Cardiac septum (tissue), 1 donor: Measurements from ENCODE around the gene ZNF451. TPM values are rescaled to one million over a fixed set of nuclear protein-coding genes. Genes with fewer than 3 reads are reported as not detected.
"Not testable (repeated sequence)": the region's sequence is repeated elsewhere in the genome, so short reads cannot be mapped to it uniquely, and the experiment has no call there.

ENCODE experiments used
- DNase-seq: peaks from one replicate; pipeline ENCODE4 v3.0.0-alpha.2; 2020; ENCODE audit warnings: low spot score
- intact Hi-C: fragments of 100-400 bp; cut with DNase I; formaldehyde crosslinking; loops from one replicate; pipeline ENCODE4 v1.14.0; 2022
- total RNA-seq: library from RNA; stranded (reverse); fragmentation: NEBNext Ultra II Directional; extraction: Animal tissue kit (Norgen Biotek cat#: 25700); gene quantifications from one replicate; pipeline ENCODE4 v1.2.1, GENCODE V29; 2021
- donor health status: DM: no; HTN: no; CAD: no.

Gene ZNF451
- total RNA-seq, 1 donor from 2014 or later = 31.6 TPM

DNA sequence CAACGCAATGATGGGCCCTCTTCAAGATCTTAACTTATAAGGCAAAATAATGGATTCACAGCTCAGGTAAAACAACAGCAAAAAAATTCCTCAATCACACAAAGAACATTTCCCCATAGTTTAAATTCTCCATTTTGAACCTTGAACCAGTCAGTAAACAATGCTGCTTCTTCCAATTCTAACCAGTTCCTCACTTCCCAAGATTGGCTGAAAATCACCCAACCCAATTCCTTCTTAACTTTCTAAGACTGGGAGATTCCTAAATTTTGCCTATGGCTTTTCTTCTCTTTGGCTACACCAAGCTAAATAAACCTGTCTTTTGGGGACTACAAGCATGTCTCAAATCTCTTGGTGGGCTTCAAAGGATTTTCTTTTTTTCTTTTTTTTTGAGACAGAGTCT is 3.1 kb upstream of the ZNF451 start:
- intact Hi-C loops = loop anchor here (5.0 kb wide), 1 partner anchor 40 kb away; the partner anchor contains the start of gene KIAA1586
- no peak for DNase-seq

DNA sequence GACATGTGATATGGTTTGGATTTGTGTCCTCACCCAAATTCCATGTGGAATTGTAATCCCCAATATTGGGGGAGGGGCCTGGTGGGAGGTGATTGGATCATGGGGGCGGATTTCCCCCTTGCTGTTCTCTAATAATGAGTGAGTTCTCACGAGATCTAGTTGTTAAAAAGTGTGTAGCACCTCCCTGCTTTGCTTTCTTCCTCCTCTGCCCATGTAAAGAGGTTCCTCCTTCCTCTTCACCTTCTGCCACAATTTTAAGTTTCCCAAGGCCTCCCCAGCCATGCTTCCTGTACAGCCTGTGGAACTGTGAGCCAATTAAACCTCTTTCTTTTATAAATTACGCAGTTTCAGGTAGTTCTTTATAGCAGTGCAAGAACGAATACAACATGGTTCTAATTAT is 2.1 kb upstream of the ZNF451 start:
- intact Hi-C loops = loop anchor here (5.0 kb wide), 1 partner anchor 41 kb away; the partner anchor contains the start of gene KIAA1586

DNA sequence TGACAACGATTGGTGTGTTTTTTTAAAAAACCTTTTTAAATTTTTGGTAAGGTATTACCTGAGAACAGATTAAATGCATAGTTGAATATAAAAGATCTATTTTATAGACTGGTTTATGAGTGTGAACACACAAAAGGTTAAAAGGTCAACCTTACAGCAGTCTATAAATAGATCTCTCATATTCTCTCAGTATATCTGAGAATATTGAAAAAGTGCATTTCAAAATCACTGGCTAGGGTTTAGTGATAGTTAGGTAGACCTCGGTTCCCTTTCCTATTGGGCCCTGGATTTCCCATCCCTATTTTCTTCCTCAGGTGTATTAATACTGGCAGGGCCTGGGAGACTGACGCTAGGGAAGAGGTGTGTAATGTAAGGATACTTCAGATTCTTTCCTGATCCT is 723 bp upstream of the ZNF451 start:
- no peak for DNase-seq
- intact Hi-C loops = loop anchor here (5.0 kb wide), 1 partner anchor 42 kb away; the partner anchor contains the start of gene KIAA1586

More for the DNA sequence above, 2.1 kb upstream of the ZNF451 start:
- no peak for DNase-seq

DNA sequence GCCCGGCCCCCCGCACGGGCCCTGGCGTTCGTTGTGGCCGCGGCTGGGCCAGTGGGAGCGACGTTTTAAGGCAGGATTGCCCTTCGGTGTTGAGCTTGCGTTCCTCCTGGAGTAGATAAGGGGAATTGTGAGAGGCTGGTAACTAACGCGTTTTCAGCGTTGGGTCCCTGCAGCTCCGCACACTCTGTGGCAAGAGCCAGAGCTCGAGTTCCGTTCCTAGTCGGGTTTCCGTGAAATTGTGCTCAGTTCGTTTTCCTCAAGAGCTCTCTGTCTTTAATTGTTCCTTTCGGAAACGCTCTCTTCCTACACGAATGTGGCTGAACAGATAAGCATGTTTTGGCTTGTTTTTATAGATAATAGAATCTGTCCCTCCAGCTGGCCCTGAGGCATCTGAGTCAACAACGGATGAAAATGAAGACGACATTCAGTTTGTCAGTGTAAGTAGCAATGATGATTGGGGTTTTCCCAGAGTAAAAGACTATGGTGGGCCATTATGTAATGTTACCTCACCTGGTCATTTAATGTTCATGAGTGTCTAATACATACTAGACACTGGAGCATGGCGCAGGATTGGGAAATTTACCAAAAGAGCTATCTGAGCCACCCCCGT is 575 bp downstream of the ZNF451 start:
- intact Hi-C loops, DNase-seq: not testable (repeated sequence)

DNA sequence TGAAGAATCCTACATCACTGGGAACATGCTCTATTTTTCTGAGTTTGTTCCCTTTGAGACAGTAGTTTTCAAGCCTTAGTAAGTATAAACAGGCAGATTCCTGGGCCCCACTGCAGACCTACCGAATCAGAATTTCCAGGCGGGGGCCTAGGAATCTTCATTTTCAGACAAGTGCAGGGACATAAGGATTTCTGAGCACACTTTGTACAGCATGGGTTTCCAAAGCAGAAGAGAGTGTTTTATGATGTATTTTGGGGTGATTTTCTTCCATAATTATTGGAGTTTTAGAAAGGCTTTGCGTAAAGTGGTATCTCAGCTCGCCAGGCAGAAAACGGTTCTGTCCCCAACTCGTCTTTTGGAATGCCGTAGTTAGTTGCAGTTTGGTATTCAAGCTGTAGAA is 1.4 kb downstream of the ZNF451 start:
- DNase-seq, intact Hi-C loops: not testable (repeated sequence)

DNA sequence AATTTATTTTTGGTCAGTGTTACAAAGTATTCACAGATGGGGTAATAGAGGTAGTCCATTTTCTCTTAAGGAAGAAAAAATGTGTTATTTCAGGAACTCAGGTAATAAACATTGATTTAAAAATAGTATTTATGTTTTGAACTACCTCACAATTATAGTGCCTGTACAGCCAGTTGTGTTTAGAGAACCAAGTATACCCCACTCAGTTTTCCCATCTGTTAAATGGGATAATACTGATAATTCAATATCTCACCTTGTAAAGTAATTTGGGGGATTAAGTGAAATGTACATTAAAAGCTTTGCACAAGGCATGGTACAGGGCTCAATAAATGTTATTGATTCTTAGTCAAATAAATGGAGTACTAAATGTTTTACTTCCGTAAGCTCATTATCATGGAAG is 4.7 kb downstream of the ZNF451 start:
- DNase-seq = no peak
- intact Hi-C loops = no loop called here

DNA sequence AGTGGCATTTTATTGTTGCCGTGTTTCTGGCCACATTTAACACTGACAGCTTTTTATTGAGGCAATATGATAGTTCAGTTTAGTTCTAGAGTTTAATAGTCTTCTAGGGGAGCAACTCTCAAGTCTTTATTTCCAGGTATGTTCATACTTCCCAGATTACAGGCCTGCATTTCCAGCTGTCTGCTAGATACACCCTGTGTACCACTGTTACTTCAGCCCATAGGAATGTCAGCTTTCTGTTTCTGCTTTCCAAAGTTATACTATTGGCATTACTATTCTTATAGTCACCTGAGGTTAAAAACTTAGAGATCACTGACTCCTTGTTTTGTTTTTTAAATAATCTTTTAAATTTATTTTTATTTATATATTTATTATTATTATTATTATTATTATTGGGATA is 7.6 kb downstream of the ZNF451 start:
- intact Hi-C loops = no loop called here
- DNase-seq = no peak

DNA sequence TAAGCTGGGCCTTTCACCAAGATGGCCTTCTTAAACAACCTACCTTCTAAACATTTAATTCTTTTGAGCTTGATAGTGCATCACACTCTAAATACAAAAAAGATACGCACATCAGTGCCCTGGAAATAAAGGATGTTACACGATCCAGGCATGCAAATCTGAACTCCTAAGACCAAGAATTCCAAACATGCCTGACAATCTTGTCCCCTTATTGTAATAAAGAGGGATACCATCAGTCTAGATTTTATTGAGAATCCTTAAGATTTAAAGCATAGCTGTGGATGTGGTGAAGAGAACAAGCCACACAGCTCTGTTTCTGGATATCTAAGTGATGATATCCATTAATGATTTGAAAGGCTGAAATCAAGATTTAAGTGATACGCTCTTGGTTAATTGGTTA is 13.0 kb downstream of the ZNF451 start:
- intact Hi-C loops = no loop called here

DNA sequence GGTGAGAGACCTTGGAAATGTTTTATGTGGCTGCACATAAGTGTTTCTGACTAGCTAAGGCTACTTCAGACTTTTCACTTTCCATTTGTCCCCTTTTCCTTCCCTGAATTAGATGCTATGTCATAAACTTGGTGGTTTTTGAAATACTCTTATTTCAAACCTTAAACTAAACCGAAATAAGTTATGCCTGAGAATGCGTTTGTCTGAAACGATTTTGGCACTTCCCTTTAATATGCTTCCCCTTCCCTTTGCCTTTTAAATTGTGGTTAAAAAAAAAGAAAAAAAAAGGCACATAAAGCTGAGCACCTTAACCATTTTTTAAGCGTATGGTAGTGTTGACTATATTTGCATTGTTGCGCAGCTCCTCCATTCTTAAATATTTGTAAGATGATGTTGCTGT is 14.3 kb downstream of the ZNF451 start:
- intact Hi-C loops = no loop called here
- DNase-seq = no peak

More for the DNA sequence above, 13.0 kb downstream of the ZNF451 start:
- DNase-seq = no peak

DNA sequence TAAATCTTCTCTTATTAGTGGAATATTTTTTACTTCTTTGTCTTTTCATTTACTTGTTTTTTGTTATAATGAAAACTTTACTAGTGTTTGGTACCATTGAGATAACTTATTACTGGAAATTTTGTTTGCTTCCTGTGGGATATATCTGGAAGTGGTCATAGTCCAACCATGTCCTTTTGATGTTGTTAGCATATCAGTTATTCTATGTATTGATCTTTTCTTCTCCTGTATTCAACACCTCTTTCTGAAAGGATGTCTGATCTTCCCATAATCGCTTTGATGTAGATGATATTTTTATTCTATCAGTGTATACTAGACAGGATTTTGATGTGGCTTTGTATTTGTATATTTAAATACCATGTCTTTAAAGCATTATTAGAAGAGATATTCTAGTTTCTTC is 17.0 kb downstream of the ZNF451 start:
- intact Hi-C loops = no loop called here
- no peak for DNase-seq

DNA sequence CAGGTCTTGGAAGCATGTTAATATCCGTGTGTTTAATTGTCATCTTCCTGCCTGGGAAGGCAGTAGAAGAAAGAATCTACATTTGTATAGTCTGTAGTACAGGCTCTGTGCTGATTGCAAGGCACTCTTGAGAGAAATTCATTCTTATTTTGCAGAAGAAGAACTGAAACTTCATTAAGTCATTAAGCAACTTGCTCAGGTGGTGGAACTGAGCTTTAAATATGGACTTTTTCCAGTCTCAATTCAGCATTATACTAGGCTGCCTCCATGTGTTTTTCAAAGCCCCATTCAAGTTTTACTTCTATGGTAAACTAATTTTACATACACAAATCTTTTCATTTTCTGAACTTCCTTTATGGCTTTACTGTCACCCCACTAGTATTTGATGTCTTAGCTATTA is 18.7 kb downstream of the ZNF451 start:
- intact Hi-C loops = no loop called here
- DNase-seq = no peak

DNA sequence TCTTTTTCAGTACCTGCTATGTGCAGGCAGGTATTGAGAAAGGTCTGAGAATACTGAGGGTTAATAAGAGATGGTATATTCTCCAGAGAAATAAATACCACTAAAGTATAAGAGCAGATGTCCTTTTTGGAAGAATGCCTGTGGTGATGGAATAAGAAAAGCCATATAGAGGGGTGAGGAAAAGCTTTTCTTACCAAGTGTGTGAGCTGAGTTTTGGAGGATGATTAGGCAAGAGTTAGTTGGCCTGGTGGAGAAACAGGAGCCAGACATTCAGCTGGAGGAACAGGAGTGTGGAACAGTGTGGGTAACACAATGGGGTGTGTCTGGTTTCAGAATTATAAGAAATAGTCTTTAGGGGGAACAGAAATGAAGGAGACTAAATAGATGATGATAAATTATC is 19.9 kb downstream of the ZNF451 start:
- intact Hi-C loops = no loop called here
- no peak for DNase-seq

DNA sequence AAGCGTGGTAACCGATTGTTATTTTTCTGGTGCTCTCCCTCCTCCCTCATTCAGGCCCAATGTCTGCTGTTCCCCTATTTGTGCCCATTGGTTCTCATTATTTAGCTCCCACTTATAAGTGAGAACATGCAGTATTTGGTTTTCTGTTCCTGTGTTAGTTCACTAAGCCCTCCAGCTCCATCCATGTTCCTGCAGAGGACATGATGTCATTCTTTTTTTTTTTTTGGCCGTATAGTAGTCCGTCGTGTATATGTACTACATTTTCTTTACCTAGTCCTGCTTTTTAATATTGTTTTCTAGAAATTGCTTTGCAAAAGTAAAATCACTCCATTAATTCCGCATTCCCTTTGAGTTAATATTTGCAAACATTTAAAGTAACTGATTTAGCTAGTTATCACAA is 23.1 kb downstream of the ZNF451 start:
- intact Hi-C loops = no loop called here
- no peak for DNase-seq

DNA sequence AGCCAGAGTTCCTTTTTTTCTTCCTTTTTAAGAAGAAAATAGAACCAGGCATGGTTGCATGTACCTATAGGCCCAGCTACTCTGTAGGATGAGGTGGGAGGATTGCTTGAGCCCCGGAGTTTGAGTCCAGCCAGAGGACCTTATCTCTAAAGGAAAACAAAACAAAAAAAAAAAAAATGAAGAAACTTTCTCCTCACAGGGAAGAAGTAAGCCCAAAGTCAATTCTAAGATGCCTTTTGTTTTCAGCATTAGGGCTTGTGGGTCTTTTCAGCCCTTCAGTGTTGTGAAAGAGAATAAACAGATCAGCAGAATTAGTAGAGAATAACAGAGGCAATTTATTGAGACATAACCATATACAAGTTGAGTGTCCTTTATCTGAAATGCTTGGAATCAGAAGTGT is 26.8 kb downstream of the ZNF451 start:
- intact Hi-C loops = no loop called here

DNA sequence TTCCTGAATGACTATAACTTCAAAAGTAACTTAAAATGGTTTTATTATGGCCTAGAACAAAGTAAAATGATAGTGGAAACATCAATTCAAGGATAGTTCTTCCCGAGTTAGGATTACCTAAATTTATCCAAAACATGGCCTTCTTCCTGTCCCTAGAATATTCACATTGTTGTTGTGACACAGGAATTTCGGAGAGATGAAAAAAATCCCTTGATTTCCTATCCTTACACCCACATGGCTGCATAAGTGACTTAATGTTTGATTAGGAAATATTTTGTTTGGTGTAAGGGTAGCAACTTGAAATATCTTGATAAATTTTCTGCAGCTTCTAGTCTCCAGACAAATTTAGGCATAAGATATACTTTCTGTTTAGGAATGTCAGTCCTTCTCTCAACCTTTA is 27.8 kb downstream of the ZNF451 start:
- DNase-seq = no peak
- intact Hi-C loops = no loop called here

More for the DNA sequence above, 26.8 kb downstream of the ZNF451 start:
- DNase-seq = no peak

DNA sequence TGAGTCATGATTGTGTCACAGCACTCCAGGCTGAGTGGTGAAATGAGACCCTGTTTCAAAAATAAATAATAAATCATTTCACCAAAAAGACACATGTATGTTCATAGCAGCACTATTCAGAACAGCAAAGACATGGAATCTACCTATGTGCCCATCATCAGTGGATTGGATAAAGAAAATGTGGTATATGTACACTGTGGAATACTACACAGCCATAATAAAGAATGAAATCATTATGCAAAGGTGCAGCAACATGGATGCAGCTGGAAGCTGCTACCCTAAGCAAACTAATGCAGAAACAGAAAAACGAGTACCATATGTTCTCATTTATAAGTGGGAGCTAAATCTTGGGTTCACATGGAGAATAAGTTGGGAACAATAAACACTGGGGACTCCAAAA is 33.1 kb downstream of the ZNF451 start:
- intact Hi-C loops = no loop called here

DNA sequence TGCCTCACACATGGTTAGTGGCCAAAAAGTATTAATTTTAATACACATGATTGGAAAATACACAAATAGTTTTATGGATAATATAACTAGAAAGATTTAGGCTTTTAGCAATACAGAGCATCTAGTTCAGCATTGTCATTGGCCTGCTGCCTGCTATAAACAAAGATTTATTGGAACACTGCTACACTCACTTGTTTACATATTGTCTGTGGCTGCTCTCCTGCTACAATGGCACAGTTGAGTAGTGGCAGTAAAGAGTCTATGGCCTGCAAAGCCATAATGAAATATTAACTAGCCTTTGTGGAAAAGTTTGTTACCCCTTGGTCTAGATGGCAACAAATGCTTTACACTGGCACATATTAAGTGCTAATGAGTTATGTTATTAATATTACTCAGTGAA is 37.8 kb downstream of the ZNF451 start:
- DNase-seq = no peak
- intact Hi-C loops = no loop called here

More for the DNA sequence above, 33.1 kb downstream of the ZNF451 start:
- no peak for DNase-seq

DNA sequence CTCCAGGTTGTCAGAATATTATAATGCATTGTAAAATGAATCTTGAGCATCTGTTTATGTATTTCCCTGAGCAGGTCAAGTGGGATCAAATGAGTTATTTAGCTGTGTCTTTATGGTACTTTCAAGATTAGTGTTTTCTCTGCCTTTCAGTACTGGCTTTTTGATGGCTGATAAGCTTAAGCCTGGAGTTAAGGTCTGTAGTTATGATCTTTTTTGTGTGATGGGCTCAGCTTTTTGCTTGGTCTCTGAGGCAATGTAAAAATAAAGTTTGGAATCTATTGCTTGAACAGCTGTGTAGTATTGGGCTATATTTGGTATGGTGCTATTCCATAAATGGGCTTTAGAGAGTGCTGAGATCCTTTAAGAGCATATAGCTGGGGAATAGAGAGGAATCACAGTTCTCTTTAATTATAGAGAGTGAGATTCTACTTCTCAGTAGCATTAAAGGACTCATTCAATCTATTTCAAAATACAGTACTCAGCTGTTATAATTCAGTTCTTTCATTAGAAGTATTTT is 40.7 kb downstream of the ZNF451 start:
- intact Hi-C loops = no loop called here
- no peak for DNase-seq

DNA sequence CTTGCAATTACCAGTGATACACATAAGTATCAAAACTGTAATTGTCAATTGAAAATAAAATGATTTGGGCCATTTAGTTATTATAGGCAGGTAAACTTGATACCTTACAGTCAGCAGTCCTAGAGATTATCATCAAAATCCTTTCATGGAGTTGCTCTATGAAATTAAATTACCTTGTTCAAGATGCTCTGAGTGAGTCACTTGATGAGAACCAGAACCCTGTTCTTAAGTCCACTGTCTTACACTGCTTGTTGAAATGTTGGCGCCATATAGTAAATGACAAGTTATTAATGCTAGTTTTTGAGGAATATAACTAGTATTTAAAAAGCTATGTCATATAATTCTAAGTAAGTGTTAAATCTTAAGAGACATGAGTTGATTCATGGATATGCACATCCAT is 45.0 kb downstream of the ZNF451 start:
- intact Hi-C loops = no loop called here
- no peak for DNase-seq

DNA sequence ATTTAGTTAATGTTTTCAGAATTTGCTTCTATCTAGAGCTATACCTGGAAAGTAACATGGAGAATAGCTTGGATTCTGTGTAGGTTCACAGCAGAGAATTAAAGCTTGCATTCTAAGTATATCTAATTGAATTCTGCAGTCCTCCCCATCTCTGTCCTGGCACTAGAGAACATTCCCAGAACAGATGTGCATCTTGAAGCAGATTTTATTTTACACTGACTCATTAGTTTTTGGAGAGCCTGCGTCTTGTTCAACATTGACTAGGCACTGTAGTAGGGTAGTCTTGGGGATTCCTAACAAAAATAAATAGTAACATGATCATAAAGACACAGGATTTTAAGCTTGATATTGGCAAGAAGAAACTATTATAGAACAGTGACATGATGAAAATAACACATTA is 45.9 kb downstream of the ZNF451 start:
- no peak for DNase-seq
- intact Hi-C loops = no loop called here

DNA sequence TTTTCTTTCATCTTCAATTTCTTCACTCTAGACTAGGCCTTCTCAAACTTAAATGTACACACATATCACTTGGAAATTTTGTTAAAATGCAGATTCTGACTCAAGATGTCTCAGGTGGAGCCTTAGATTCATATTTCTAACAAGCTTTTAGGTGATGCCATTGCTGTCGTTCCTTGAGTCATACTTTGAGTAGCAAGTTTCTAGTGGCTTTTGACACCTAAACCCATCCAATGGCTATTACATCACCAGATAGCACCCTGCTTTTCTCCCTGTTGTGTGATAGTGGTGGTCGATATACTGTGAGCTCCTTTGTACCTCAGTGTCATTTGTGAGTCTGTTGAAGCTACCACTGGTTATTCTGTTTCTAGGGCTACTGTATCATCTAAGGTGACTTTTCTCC is 47.4 kb downstream of the ZNF451 start:
- intact Hi-C loops = no loop called here
- DNase-seq = no peak

DNA sequence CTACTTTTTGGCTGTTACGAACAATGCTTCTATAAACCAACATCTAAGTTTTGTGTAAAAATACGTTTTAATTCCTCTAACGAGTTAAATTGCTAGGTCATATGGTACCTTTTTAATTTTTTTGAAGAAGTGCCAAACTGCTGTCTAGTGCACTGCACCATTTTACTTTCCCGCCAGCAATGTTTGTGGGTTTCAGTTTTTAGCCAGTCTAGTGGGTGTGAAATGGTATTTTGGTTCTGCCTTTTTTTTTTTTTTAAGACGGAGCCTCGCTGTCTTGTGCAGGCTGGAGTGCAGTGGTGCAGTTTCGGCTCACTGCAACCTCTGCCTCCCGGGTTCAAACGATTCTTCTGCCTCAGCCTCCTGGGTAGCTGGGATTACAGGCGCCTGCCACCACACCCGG is 48.0 kb downstream of the ZNF451 start:
- intact Hi-C loops = no loop called here
- no peak for DNase-seq
